ENCODE results near the gene GPD2. TPM values are rescaled to one million over a fixed set of nuclear protein-coding genes. Genes with fewer than 3 reads are reported as not detected.

GPD2 gene
- total and polyA plus RNA-seq, 2 of the 4 experiments (the other 2 are of a cell fraction): 20.4 to 100 TPM

DNA sequence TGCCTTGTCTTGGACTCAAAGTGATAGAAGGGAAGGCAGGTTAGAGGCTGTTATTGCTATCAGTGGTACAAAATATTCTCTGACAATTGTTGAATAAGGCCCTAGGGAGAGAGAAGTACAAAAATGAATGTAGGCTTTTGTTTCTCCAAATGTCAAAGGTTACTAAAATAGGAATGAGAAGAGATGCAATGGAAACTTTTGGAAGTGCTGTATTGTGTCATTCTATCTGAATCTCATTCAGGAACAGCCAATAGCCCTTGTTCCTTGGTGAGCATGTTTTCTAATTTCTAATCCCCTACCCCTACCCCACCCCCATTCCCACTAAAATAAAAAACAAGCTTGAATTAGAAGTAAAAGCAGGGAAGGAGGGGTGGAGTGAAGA, 166.4 kb downstream of the GPD2 start:
- Histone ChIP-seq H4K8ac (ENCODE audit: low read depth in 2 of 2, low read length in 2 of 2) (no peak overlapping the region), H3K4me2 (ENCODE audit: low read depth, low read length) (no peak overlapping the region), H2AFZ (replicated peaks; ENCODE audit: low read length, poor library complexity) (no peak overlapping the region), H3K9me3 (ENCODE audit: control insufficient read depth, insufficient read depth, low read length) (no peaks in the 10 kb centered on the region), H2BK120ac (ENCODE audit: low read depth, low read length) (no peak overlapping the region), H2BK20ac (ENCODE audit: low read depth, low read length) (no peak overlapping the region), H3K9me1 (ENCODE audit: insufficient read depth, low read length) (no peaks in the 10 kb centered on the region), H2BK5ac (ENCODE audit: low read depth, low read length, poor library complexity, severe bottlenecking) (no peak overlapping the region), H3K9ac (ENCODE audit: low read depth, low read length) (no peak overlapping the region), H3K56ac (ENCODE audit: extremely low read depth, insufficient read depth, low read length) (no peak overlapping the region), H3K4ac (ENCODE audit: low read depth, low read length) (no peak overlapping the region), H3K27me3 (ENCODE audit: control insufficient read depth, insufficient read depth, low read length) (peaks cover 2% of the 10 kb centered on the region; the same call in 1 of the 2 replicates), H4K5ac (ENCODE audit: low read depth, low read length) (no peak overlapping the region), H3K79me1 (ENCODE audit: low read depth in 1 of 2, low read length in 2 of 2) (no peaks in the 10 kb centered on the region), H3K23ac (ENCODE audit: low read depth, low read length) (no peak overlapping the region), H2AK9ac (replicated peaks; ENCODE audit: low read depth, low read length, poor library complexity) (no peak overlapping the region), H3K4me3 (ENCODE audit: insufficient read depth, low read depth, low read length) (no peak overlapping the region), H3K27ac (ENCODE audit: insufficient read depth, low read length) (no peak overlapping the region), H4K20me1 (ENCODE audit: insufficient read depth, low read length) (no peaks in the 10 kb centered on the region), H2AK5ac (ENCODE audit: low read depth, low read length) (no peak overlapping the region), H2BK15ac (ENCODE audit: low read depth, low read length) (no peak overlapping the region), H3K4me1 (ENCODE audit: control insufficient read depth, insufficient read depth, low read length) (no peaks in the 10 kb centered on the region), H3K36me3 (ENCODE audit: control insufficient read depth, insufficient read depth, low read length) (no peaks in the 10 kb centered on the region), H3K14ac (replicated peaks; ENCODE audit: low read depth, low read length) (no peak overlapping the region), H4K91ac (ENCODE audit: insufficient read depth, low read depth, low read length) (no peak overlapping the region), H3K18ac (ENCODE audit: low read depth, low read length) (no peak overlapping the region)
- DNase-seq (no peak), ATAC-seq (ENCODE audit: low read depth) (no peak)
- no TSS peak for BruUV-seq (replicated peaks)
- intact Hi-C loops (cut with micrococcal nuclease): no loop called here
- no peak for TF ChIP-seq NFE2L2 (IDR thresholded peaks at IDR 0.05; ENCODE audit: low read depth, low read length)
- TF ChIP-seq CEBPB (IDR thresholded peaks at IDR 0.05; ENCODE audit: low read depth, low read length): no peak
- TF ChIP-seq, protein P1, sequence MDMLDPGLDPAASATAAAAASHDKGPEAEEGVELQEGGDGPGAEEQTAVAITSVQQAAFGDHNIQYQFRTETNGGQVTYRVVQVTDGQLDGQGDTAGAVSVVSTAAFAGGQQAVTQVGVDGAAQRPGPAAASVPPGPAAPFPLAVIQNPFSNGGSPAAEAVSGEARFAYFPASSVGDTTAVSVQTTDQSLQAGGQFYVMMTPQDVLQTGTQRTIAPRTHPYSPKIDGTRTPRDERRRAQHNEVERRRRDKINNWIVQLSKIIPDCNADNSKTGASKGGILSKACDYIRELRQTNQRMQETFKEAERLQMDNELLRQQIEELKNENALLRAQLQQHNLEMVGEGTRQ (IDR thresholded peaks at IDR 0.05; ENCODE audit: low read depth, low read length): no peak
- no peak for TF ChIP-seq BHLHE40 (IDR thresholded peaks at IDR 0.05; ENCODE audit: low read depth, low read length)
- TF ChIP-seq, protein P2, sequence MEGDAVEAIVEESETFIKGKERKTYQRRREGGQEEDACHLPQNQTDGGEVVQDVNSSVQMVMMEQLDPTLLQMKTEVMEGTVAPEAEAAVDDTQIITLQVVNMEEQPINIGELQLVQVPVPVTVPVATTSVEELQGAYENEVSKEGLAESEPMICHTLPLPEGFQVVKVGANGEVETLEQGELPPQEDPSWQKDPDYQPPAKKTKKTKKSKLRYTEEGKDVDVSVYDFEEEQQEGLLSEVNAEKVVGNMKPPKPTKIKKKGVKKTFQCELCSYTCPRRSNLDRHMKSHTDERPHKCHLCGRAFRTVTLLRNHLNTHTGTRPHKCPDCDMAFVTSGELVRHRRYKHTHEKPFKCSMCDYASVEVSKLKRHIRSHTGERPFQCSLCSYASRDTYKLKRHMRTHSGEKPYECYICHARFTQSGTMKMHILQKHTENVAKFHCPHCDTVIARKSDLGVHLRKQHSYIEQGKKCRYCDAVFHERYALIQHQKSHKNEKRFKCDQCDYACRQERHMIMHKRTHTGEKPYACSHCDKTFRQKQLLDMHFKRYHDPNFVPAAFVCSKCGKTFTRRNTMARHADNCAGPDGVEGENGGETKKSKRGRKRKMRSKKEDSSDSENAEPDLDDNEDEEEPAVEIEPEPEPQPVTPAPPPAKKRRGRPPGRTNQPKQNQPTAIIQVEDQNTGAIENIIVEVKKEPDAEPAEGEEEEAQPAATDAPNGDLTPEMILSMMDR (conservative IDR thresholded peaks at IDR 0.05; ENCODE audit: low read depth, low read length): no peak
- TF ChIP-seq MAZ (IDR thresholded peaks at IDR 0.05; ENCODE audit: borderline replicate concordance, low read depth, low read length): no peak
- TF ChIP-seq, protein P3, sequence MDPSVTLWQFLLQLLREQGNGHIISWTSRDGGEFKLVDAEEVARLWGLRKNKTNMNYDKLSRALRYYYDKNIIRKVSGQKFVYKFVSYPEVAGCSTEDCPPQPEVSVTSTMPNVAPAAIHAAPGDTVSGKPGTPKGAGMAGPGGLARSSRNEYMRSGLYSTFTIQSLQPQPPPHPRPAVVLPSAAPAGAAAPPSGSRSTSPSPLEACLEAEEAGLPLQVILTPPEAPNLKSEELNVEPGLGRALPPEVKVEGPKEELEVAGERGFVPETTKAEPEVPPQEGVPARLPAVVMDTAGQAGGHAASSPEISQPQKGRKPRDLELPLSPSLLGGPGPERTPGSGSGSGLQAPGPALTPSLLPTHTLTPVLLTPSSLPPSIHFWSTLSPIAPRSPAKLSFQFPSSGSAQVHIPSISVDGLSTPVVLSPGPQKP (IDR thresholded peaks at IDR 0.05; ENCODE audit: borderline replicate concordance, low read depth, low read length): no peak
- TF ChIP-seq RAD21 (IDR thresholded peaks at IDR 0.05; ENCODE audit: low read length): no peak
- dilution Hi-C loops (cut with HindIII; ENCODE audit: low sequenced_read_pairs, unreplicated experiment): no loop called here
- CTCF ChIA-PET: interaction anchor here (1.1 kb wide), 1 partner anchor 13 kb away, joined by 3 read pairs; no protein-coding TSS in a partner anchor
- in situ Hi-C loops (cut with MboI; ENCODE audit: low sequenced_read_pairs): no loop called here
- POLR2A ChIA-PET (ENCODE audit: unreplicated experiment): no interaction called here

All from IMR-90 (cell line).